CD14-positive monocyte (primary cell): ENCODE data around the gene FAF2. TPM values are rescaled to one million over a fixed set of nuclear protein-coding genes. Genes with fewer than 3 reads are reported as not detected.

ENCODE experiments used
- DNase-seq, 3 donors: peaks; one replicate each; pipeline ENCODE4 v3.0.0-alpha.2; 2011 to 2022
- H2AFZ ChIP-seq: 2 replicates; pipeline ENCODE4 v1.6.0; 2012; ENCODE audit warnings: mild to moderate bottlenecking, low read depth, low read length, inconsistent platforms; ENCODE audit not compliant: insufficient read depth, poor library complexity, severe bottlenecking
- H3K27ac ChIP-seq, 2 donors: 1 replicate in 1 of 2; 2 replicates in 1 of 2; pipeline ENCODE4 v1.5.1; 2012 to 2013; ENCODE audit warnings: low read length in 2 of 2, control low read depth in 1 of 2, inconsistent platforms in 1 of 2, low read depth in 1 of 2, mild to moderate bottlenecking in 1 of 2
- H3K27me3 ChIP-seq, 2 donors: one replicate each; pipeline versions ENCODE4 v1.6.0 to v1.6.1; 2011 to 2013; ENCODE audit warnings: low read length in 2 of 2; ENCODE audit not compliant: control insufficient read depth in 2 of 2, insufficient read depth in 2 of 2
- H3K36me3 ChIP-seq, 2 donors: replicated peaks in 1 of 2; 1 replicate in 1 of 2; 2 replicates in 1 of 2; pipeline versions ENCODE4 v1.5.1 to v1.6.1; 2012 to 2013; ENCODE audit warnings: low read length in 2 of 2, control low read depth in 1 of 2, inconsistent platforms in 1 of 2, mild to moderate bottlenecking in 1 of 2; ENCODE audit not compliant: insufficient read depth in 2 of 2, control insufficient read depth in 1 of 2
- H3K4me1 ChIP-seq, 2 donors: 1 replicate in 1 of 2; 2 replicates in 1 of 2; pipeline versions ENCODE4 v1.5.1 to v1.6.1; 2012 to 2013; ENCODE audit warnings: low read length in 2 of 2, control low read depth in 1 of 2, inconsistent platforms in 1 of 2, mild to moderate bottlenecking in 1 of 2, moderate library complexity in 1 of 2; ENCODE audit not compliant: insufficient read depth in 2 of 2, control insufficient read depth in 1 of 2
- H3K4me2 ChIP-seq: replicated peaks from 2 replicates; pipeline ENCODE3; 2012; ENCODE audit warnings: low read length, moderate library complexity, mild to moderate bottlenecking; ENCODE audit not compliant: poor library complexity, severe bottlenecking; ENCODE audit errors: extremely low read depth
- H3K4me3 ChIP-seq, 3 experiments: fragments of 200-600 bp in 1 of 3; sonication (generic) in 1 of 3; replicated peaks in 1 of 3; 1 replicate in 2 of 3; 2 replicates in 1 of 3; pipeline ENCODE4 v1.5.1; 2011 to 2013; ENCODE audit warnings: low read length in 3 of 3, mild to moderate bottlenecking in 3 of 3, control low read depth in 2 of 3, low read depth in 2 of 3, inconsistent platforms in 1 of 3, moderate library complexity in 1 of 3
- H3K79me2 ChIP-seq: 2 replicates; pipeline ENCODE4 v1.6.0; 2012; ENCODE audit warnings: mild to moderate bottlenecking, control low read depth, inconsistent platforms, low read length, moderate library complexity; ENCODE audit not compliant: insufficient read depth
- H3K9ac ChIP-seq: 2 replicates; pipeline ENCODE4 v1.6.0; 2017; ENCODE audit warnings: low read length, mild to moderate bottlenecking; ENCODE audit not compliant: insufficient read depth, poor library complexity, severe bottlenecking
- H3K9me3 ChIP-seq, 2 donors: replicated peaks in 1 of 2; 1 replicate in 1 of 2; 2 replicates in 1 of 2; pipeline versions ENCODE4 v1.5.1 to v1.6.1; 2012 to 2013; ENCODE audit warnings: low read length in 2 of 2, control low read depth in 1 of 2; ENCODE audit not compliant: control insufficient read depth in 1 of 2, insufficient read depth in 1 of 2
- H4K20me1 ChIP-seq: 2 replicates; pipeline ENCODE4 v1.6.0; 2012; ENCODE audit warnings: mild to moderate bottlenecking, low read length, control low read depth, moderate library complexity; ENCODE audit not compliant: insufficient read depth
- H3K27ac Mint-ChIP-seq, 7 donors: one replicate each; pipeline ENCODE4 v1.8.0; 2020; ENCODE audit warnings: mild to moderate bottlenecking in 7 of 7, mixed read lengths in 7 of 7, moderate library complexity in 6 of 7, inconsistent platforms in 2 of 7
- H3K27me3 Mint-ChIP-seq, 3 donors: one replicate each; pipeline ENCODE4 v1.8.0; 2021 to 2022; ENCODE audit warnings: low read depth in 3 of 3, mild to moderate bottlenecking in 3 of 3, mixed read lengths in 3 of 3, moderate library complexity in 3 of 3, inconsistent platforms in 1 of 3
- H3K36me3 Mint-ChIP-seq, 2 donors: one replicate each; pipeline ENCODE4 v1.8.0; 2020; ENCODE audit warnings: mixed read lengths in 2 of 2, inconsistent platforms in 1 of 2, mild to moderate bottlenecking in 1 of 2
- H3K4me1 Mint-ChIP-seq: one replicate; pipeline ENCODE4 v1.8.0; 2020; ENCODE audit warnings: mild to moderate bottlenecking, mixed read lengths
- H3K4me3 Mint-ChIP-seq, 2 donors: one replicate each; pipeline ENCODE4 v1.8.0; 2020; ENCODE audit warnings: mild to moderate bottlenecking in 2 of 2, mixed read lengths in 2 of 2, moderate library complexity in 1 of 2
- H3K9me3 Mint-ChIP-seq, 7 donors: one replicate each; pipeline ENCODE4 v1.8.0; 2020 to 2022; ENCODE audit warnings: mixed read lengths in 7 of 7, mild to moderate bottlenecking in 6 of 7, moderate library complexity in 6 of 7, inconsistent platforms in 2 of 7
- WGBS: methylation state at CpG from one replicate; pipeline ENCODE4 v1.1.5; 2013; ENCODE audit warnings: missing lambda C conversion rate; ENCODE audit not compliant: insufficient coverage; 5-methylcytosine and 5-hydroxymethylcytosine counted together
- intact Hi-C, 2 donors: fragments of 100-400 bp; cut with micrococcal nuclease; formaldehyde crosslinking; loops; one replicate each; pipeline versions ENCODE4 v1.15.0 to v1.15.1; 2023
- polyA plus RNA-seq, 3 donors: library from polyadenylated mRNA; depleted of rRNA in 1 of 3; unstranded in 2 of 3; stranded (reverse) in 1 of 3; fragments of 300-500 nt in 2 of 3; fragments of >200 nt in 1 of 3; fragmentation: Illumina TruSeq in 2 of 3; gene quantifications; 1 replicate in 2 of 3; 2 replicates in 1 of 3; pipeline ENCODE4 v1.2.3, GENCODE V29; 2012 to 2021
- TF ChIP-seq, protein P1 (sequence below): fragments of 200-600 bp; IDR thresholded peaks from one replicate; pipeline ENCODE4 v1.8.0; 2022; ENCODE audit warnings: antibody characterized with exemption, mild to moderate bottlenecking

Gene FAF2
- polyA plus RNA-seq, 3 donors, result 11.5 to 14.8 (median 12.2) TPM

- TF ChIP-seq, protein P1, sequence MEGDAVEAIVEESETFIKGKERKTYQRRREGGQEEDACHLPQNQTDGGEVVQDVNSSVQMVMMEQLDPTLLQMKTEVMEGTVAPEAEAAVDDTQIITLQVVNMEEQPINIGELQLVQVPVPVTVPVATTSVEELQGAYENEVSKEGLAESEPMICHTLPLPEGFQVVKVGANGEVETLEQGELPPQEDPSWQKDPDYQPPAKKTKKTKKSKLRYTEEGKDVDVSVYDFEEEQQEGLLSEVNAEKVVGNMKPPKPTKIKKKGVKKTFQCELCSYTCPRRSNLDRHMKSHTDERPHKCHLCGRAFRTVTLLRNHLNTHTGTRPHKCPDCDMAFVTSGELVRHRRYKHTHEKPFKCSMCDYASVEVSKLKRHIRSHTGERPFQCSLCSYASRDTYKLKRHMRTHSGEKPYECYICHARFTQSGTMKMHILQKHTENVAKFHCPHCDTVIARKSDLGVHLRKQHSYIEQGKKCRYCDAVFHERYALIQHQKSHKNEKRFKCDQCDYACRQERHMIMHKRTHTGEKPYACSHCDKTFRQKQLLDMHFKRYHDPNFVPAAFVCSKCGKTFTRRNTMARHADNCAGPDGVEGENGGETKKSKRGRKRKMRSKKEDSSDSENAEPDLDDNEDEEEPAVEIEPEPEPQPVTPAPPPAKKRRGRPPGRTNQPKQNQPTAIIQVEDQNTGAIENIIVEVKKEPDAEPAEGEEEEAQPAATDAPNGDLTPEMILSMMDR, result no peak
- H3K9me3 Mint-ChIP-seq, result no peaks in the 10 kb centered on the region
- no peaks in the 10 kb centered on the region for H3K9me3 ChIP-seq
- H3K9ac ChIP-seq, result no peak overlapping the region
- peaks cover 0 to 5% of the 10 kb centered on the region in 2 donors for H3K4me1 ChIP-seq
- peak overlapping the region in 1 of 7 donors; percentile 53 for H3K27ac Mint-ChIP-seq
- intact Hi-C loops, result no loop called here
- no peak overlapping the region for H2AFZ ChIP-seq
- H3K36me3 ChIP-seq, result no peaks in the 10 kb centered on the region
- H3K27me3 ChIP-seq, result no peaks in the 10 kb centered on the region
- no peak overlapping the region for H3K4me2 ChIP-seq
- no peak overlapping the region for H3K4me3 ChIP-seq
- 82% methylated on average over 9 of the region's 10 CpGs for WGBS
- H3K27me3 Mint-ChIP-seq, result peaks cover 2 to 4% (median 3%) of the 10 kb centered on the region in 3 donors
- DNase-seq, result no peak
- H3K79me2 ChIP-seq, result no peaks in the 10 kb centered on the region
- no peak overlapping the region for H3K27ac ChIP-seq
- H4K20me1 ChIP-seq, result no peaks in the 10 kb centered on the region
- H3K4me1 Mint-ChIP-seq, result peaks cover 21% of the 10 kb centered on the region
- peaks cover 5 to 6% of the 10 kb centered on the region in 2 donors for H3K36me3 Mint-ChIP-seq
- H3K4me3 Mint-ChIP-seq, result no peak overlapping the region
Measured at GRCh38 chr5:176521699-176522263, 73.6 kb downstream of the FAF2 start.

- Mint-ChIP-seq H3K27ac (no peak overlapping the region), H3K9me3 (no peaks in the 10 kb centered on the region), H3K36me3 (peaks cover 17 to 28% of the 10 kb centered on the region in 2 donors), H3K4me3 (no peak overlapping the region), H3K27me3 (peaks cover 2 to 3% (median 3%) of the 10 kb centered on the region in 3 donors), H3K4me1 (peaks cover 15% of the 10 kb centered on the region)
- H3K36me3 ChIP-seq, result peaks cover 22% of the 10 kb centered on the region in 2 donors
- no peaks in the 10 kb centered on the region for H3K27me3 ChIP-seq
- peaks cover 22% of the 10 kb centered on the region for H4K20me1 ChIP-seq
- no peak overlapping the region for H3K27ac ChIP-seq
- no peaks in the 10 kb centered on the region for H3K4me1 ChIP-seq
- H2AFZ ChIP-seq, result no peak overlapping the region
- H3K9me3 ChIP-seq, result no peaks in the 10 kb centered on the region
- TF ChIP-seq, protein P1, result no peak
- WGBS, result 100% methylated on average over 2 of the region's 6 CpGs
- no peak overlapping the region for H3K9ac ChIP-seq
- DNase-seq, result no peak
- no peaks in the 10 kb centered on the region for H3K79me2 ChIP-seq
- no peak overlapping the region for H3K4me3 ChIP-seq
- intact Hi-C loops, result no loop called here
- no peak overlapping the region for H3K4me2 ChIP-seq
Measured at GRCh38 chr5:176524138-176524537, 76.0 kb downstream of the FAF2 start.
